HG03457 (cell line): Measurements from ENCODE around the gene GFER.
"Not testable (repeated sequence)": the region's sequence is repeated elsewhere in the genome, so short reads cannot be mapped to it uniquely, and the experiment has no call there.

Experiments
- ATAC-seq: cut with Tn5 transposase; IDR thresholded peaks from one replicate; pipeline ENCODE4 v1.9.1; 2021; ENCODE audit warnings: moderate number of reproducible peaks; ENCODE audit not compliant: unreplicated experiment

GFER gene

GRCh38 chr16:1983544-1984346 lies at the start of gene GFER:
TSS of gene GFER (plus strand) at chr16:1984193. CDS start at chr16:1984219, 26 bp downstream.
- no peak for ATAC-seq

DNA sequence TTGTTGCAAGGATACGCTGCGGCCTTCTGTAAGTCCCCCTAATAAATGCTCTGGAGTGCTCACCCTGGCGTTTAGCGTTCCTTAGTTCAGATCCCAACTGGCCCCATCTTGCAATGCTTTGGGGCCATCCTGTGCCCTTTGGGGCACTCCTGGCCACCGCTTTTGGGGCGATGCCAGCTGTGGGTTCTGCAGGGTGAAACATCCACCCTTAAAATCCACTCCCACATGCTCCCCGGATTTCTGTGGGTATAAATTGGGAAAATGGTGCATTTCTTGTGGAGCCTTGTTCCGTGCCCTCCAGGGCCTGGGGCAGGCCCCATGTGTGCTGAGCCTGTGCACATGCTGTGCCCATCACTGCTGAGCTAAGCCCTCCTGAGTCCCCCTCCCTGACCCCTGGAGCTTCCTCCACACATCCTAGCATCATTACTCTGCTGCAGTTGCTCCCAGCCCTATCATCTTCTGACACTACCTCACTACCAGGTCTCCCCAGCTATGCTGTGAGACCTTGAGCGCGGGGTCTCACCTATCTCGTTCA lies 47.0 kb upstream of the GFER start:
- no peak for ATAC-seq

GRCh38 chr16:1938316-1938715 lies 45.7 kb upstream of the GFER start:
- no peak for ATAC-seq

DNA sequence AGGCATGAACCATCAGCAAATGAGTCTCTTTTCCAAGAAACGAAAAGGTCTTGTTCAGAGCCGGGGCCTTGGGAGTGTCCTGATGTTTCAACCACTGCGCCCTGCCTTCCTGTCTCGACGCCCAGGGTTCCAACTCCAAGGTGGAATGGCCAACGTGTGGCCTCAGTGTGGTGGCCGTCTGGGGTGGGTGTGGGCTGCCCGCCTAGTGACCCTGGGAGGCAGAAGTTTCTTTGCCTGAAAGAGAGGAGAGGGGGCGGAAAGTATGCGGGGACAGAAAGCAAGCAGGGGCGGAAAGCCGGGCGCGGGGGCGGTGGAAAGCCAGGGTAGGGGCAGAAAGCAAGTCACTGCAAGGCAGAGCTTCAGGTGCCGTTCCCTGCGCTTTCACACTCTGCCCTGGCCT lies 45.1 kb upstream of the GFER start:
- ATAC-seq = no peak

- ATAC-seq = not testable (repeated sequence)
Measured at GRCh38 chr16:1939833-1940232, 44.2 kb upstream of the GFER start.

DNA sequence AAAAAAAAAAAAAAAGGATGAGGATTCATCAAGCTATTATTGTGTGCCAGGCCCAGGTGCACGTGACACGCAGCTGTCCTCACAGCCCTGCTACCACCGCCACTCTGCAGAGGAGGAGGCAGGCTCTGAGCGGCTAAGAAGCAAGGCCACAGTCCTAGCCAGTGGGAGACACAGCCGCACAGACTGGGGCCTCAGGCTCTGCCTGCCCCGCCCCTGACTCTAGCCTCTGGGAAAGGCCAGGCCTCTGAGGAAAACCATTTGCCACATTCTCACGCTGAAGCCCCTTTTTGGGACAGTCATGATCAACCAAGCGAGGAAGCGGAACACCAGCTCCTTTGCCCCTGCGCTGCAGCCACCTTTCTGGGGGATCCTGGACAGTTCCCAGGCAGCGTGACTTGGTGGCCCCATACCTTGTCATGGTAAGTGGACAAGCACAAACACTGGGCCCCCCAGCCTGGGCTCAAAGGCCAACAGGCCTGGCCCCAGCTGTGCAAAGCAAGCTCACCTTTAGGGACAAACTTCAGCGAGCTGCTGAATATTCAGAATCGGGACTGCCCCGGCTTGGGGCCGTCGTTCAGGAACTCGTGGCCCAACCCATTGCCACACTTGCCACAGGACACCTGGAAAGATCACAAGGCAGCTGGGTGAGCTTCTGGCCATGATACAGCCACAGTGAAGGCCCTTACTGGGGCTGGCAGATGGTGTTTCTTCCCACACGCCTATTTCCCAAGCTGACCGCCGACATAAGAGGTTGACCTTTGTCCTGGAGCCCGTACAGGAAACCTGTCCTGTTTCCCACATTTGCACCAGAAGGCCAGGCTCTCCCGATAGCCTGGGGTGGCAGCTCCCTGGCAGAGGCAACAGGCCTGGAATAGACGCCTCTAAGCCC lies 43.5 kb upstream of the GFER start:
- ATAC-seq = no peak

DNA sequence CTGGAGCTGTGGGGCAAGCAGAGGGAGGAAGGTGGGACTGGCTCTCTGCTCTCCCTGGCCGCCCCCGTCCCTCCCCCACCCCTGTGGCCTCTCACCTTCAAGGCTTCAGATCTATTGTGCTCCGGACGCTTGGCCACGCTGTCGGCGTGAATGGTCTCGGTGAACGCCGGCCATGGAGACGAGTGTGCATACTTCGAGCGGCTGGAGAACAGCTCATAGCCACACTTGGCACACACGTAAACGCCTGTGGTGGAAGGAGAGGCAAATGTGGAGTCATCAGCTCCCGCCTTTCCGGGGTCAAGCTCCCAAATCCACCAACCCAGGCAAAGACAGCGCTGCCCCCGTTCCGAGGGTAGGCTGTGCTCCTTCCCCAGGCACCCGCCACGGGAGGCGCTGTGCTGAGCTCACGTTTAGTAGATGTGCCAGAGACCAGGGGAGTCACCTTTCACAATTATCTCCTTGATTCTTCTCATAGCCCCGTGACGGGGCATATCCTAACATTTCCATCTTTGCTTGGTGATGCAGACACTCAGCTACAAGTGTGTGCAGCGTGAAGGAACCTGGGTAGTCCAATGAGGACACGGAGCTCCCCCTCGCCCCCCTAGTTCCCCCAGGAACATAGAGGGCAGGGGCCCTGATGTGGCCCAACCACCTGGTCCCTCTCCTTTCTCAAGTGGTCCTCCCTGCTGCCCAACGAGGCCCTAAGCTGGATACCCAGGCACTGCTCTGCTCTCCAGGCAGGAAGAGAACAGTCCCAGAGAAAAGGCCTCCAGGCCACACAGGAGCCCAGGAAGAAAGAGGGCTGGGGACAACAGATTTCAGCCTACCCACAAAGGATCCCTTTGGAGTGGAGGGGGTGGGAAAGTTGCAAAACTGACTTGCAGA lies 42.6 kb upstream of the GFER start:
- ATAC-seq = no peak

- ATAC-seq = no peak
Measured at GRCh38 chr16:1942047-1942809, 41.8 kb upstream of the GFER start.

GRCh38 chr16:1942810-1943726 lies 40.9 kb upstream of the GFER start, which contains the start of gene MSRB1:
TSS of gene MSRB1 (minus strand) at chr16:1943199. CDS start at chr16:1943156, 43 bp downstream.
- peak; percentile 84 for ATAC-seq

GRCh38 chr16:1944612-1945199 lies 39.3 kb upstream of the GFER start:
- no peak for ATAC-seq

DNA sequence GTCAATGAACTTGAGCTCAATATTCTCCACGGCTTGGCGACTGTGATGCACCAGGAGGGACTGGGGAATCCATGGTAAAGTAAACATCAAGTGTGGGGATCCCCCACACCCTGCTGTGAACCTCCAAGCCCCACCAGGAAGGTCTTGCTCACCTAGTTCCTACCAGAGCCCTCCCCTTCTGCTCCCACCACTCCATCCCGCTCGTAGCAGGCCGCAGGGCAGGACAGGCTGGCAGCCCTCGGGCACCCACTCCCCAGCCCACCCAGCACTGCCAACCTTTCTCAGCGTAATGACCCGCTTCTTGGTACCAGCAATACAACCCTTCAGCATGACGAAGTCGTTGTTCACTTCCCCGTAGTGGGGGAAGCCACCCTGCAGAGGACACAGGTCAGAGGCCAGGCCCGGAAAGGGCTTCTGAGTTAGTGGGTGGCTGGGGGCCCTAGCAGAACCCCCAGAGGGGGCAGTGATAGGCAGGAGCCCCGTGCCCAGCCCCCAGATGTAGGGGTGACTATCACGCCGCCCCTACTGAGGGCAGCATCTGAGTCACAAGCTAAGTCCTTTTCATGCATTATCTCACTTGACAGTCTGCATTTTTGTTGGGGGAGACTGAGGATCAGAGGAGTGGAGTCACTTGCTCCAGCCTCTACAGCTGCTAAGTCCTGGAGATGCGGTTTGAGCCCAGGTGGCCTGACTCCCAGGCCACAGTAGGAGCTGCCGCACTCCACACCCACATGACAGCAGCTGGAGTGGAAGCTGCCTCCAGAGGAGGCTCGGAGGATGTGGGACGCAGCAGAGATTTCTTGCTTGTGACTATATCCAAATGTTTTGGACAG lies 38.2 kb upstream of the GFER start:
- ATAC-seq = no peak

DNA sequence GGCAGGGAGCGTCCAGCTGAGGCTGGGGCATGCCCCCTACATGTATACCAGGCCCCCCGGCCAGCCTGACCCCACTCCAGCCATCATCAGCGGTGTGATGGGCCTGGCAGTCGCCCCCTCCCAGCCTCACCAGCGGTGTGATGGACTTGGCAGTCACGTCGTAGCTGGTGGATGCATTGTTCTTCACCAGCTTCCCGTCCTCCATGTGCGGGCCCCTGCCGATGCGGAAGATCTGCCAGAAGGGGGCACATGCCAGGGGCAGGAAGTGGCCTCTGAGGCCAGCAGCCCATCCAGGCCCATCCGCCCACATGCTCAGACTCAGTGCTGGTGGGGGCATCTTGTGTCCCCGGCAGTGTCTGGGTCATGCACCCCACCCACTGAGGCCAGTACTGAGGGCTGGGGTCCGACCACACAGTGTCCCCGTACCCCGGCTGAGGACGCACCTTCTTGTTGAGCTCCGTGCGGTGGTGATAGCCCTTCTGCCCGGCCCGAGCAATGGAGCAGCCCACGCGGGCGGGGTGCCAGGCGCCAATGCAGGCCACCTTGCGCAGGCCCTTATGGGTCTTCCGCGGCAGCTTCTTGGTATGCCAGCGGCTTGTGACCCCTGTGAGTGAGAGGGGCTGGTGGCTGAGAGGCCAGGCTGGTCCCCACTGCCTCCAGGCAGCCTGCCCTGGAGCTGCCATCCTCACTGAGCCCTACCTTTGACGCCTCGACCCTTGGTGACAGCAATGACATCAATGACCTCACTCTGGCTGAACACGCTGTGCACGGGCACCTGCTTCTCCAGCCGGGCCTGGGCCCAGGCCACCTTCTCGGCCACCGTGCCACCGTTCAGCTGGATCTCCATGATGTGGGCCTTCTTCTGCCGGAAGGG lies 37.3 kb upstream of the GFER start:
- ATAC-seq = no peak

- ATAC-seq = no peak
Measured at GRCh38 chr16:1947369-1947670, 36.7 kb upstream of the GFER start.

DNA sequence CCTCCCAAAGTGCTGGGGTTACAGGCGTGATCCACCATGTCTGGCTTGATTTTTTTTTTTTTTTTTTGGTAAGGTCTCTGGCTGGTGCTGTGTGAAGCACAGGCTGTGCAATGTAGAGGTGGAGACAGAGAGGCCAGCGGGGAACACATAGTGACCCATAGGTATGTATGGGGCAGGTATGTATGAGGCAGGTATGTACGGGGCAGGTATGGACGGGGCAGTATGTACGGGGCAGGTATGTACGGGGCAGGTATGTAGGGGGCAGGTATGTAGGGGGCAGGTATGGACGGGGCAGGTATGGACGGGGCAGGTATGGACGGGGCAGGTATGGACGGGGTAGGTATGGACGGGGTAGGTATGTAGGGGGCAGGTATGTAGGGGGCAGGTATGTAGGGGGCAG lies 34.5 kb upstream of the GFER start:
- no peak for ATAC-seq

GRCh38 chr16:1950047-1950446 lies 33.9 kb upstream of the GFER start:
- no peak for ATAC-seq

- no peak for ATAC-seq
Measured at GRCh38 chr16:1950559-1950958, 33.4 kb upstream of the GFER start.

GRCh38 chr16:1953734-1954133 lies 30.3 kb upstream of the GFER start:
- no peak for ATAC-seq
